Mammary epithelial cell (primary cell): Measurements from ENCODE around the gene PACSIN3.

Experiments
- EZH2 ChIP-seq: IDR thresholded peaks from 2 replicates; pipeline ENCODE4 v1.6.1; 2012; ENCODE audit warnings: low read length, inconsistent platforms, borderline replicate concordance
- TF ChIP-seq, protein P1 (sequence below), 2 donors: IDR thresholded peaks in 1 of 2; conservative IDR thresholded peaks in 1 of 2; 2 replicates each; pipeline ENCODE4 v1.5.1; 2011 to 2012; ENCODE audit warnings: inconsistent platforms in 2 of 2, low read length in 2 of 2, mild to moderate bottlenecking in 2 of 2, control low read depth in 1 of 2, low read depth in 1 of 2; ENCODE audit not compliant: insufficient read depth in 1 of 2; ENCODE audit errors: extremely low read depth in 1 of 2

DNA sequence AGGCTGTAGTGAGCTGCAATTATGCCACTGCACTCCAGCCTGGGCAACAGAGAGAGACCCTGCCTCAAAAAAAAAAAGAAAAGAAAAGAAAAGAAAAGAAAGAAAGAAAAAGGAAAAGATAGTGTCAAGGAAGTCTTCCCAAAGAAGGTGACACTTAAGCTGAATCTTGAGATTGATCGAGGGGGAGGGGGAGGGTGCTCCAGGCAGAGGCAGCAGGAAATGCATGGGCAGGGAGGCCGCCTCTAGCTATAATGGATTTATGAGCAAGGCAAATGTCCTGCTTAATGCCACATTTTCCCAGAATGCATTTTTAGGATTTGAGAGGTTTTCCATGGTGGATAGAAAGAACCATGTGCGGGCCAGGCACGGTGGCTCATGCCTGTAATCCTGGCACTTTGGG lies 14.8 kb upstream of the PACSIN3 start:
- TF ChIP-seq, protein P1, sequence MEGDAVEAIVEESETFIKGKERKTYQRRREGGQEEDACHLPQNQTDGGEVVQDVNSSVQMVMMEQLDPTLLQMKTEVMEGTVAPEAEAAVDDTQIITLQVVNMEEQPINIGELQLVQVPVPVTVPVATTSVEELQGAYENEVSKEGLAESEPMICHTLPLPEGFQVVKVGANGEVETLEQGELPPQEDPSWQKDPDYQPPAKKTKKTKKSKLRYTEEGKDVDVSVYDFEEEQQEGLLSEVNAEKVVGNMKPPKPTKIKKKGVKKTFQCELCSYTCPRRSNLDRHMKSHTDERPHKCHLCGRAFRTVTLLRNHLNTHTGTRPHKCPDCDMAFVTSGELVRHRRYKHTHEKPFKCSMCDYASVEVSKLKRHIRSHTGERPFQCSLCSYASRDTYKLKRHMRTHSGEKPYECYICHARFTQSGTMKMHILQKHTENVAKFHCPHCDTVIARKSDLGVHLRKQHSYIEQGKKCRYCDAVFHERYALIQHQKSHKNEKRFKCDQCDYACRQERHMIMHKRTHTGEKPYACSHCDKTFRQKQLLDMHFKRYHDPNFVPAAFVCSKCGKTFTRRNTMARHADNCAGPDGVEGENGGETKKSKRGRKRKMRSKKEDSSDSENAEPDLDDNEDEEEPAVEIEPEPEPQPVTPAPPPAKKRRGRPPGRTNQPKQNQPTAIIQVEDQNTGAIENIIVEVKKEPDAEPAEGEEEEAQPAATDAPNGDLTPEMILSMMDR (conservative IDR thresholded peaks at IDR 0.05 in 1 of 2, IDR thresholded peaks at IDR 0.05 in 1 of 2; ENCODE audit: extremely low read depth in 1 of 2, insufficient read depth in 1 of 2, low read depth in 1 of 2, low read length in 2 of 2): no peak
- no peak for TF ChIP-seq EZH2
